ENCODE results near the gene SOWAHC. TPM values are rescaled to one million over a fixed set of nuclear protein-coding genes. Genes with fewer than 3 reads are reported as not detected.
"Not testable (repeated sequence)": the region's sequence is repeated elsewhere in the genome, so short reads cannot be mapped to it uniquely, and the experiment has no call there.

SOWAHC gene, protein sequence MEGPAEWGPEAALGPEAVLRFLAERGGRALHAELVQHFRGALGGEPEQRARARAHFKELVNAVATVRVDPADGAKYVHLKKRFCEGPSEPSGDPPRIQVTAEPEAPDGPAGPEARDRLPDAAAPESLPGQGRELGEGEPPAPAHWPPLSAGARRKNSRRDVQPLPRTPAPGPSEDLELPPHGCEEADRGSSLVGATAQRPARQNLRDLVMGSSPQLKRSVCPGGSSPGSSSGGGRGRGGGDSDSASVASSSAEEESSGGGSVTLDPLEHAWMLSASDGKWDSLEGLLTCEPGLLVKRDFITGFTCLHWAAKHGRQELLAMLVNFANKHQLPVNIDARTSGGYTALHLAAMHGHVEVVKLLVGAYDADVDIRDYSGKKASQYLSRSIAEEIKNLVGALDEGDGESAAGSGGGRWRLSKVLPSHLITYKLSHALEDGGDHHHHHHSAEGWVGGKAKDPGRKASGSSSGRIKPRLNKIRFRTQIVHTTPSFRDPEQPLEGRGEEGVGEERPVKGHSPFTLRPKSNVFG
- total RNA-seq = 10 to 100 TPM; 12.0 to 15.0 TPM
- 1 to 10 TPM; 5.6 to 7.9 TPM for polyA plus RNA-seq
- long read RNA-seq, donor 1, full-length matches to known transcripts = 4 of 4 reads
- long read RNA-seq, donor 1, partial matches to known transcripts = 0 of 4 reads
- long read RNA-seq, donor 1, other reads (novel, unspliced or antisense) = 0 of 4 reads
- long read RNA-seq, donor 2, full-length matches to known transcripts = 21 of 21 reads
- long read RNA-seq, donor 2, partial matches to known transcripts = 0 of 21 reads
- long read RNA-seq, donor 2, other reads (novel, unspliced or antisense) = 0 of 21 reads

DNA sequence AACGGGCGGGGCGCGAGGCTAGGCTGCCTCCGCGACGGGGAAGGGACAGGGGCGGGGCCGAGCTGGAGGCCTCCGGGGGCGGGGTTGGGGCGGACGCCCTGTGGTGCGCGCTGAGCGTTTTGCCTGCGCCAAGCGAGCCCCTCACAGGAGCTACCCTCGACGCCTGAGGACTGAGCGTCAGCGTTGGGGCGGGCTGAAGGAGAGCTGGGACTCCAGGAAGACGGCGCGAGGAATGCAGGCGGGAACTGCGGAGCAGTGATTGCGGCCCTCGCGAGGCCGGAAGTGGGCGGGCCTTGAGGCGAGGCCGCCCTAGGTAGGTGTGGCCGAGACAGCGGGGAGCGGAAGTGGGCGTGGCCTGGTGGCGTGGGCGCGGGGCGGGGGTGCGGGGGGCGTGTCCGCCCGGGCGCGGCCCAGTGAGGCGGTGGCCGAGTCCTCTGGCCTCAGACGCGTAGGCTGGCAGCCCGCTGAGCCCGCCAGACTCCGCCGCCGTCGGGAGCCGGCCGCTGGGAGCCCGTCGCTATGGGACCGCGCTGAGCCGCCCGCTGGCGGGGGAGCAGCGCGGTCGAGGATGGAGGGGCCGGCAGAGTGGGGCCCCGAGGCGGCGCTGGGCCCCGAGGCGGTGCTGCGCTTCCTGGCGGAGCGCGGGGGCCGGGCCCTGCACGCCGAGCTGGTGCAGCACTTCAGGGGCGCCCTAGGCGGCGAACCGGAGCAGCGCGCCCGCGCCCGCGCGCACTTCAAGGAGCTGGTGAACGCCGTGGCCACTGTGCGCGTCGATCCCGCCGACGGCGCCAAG, at the start of gene SOWAHC, which contains the start of gene SEPTIN10:
Gene SOWAHC (plus strand): TSS at position 443 of the 793 bp plus-strand sequence. CDS start 126 bp downstream, at position 569.
Gene SEPTIN10 (minus strand): TSS at position 45 of the 793 bp plus-strand sequence. CDS start 139 bp downstream, outside the sequence.
- no peaks in the 10 kb centered on the region for H3K27me3 ChIP-seq (ENCODE audit: control insufficient read depth in 1 of 2, insufficient read depth in 2 of 2, low read length in 1 of 2)
- peak; percentile 99 for DNase-seq
- WGBS, 2 donors = 1% methylated on average over 75 to 104 of the region's 104 CpGs
- H3K27ac ChIP-seq (ENCODE audit: low read depth in 1 of 2, low read length in 2 of 2) = peak within 1 kb of the TSS; percentile 92 to 99
- H3K36me3 ChIP-seq (ENCODE audit: control insufficient read depth in 1 of 2, insufficient read depth in 2 of 2, low read length in 1 of 2) = no peaks in the 10 kb centered on the region
- intact Hi-C loops (cut with DNase I) = loop anchor here in 1 of 2 donors (2.0 to 5.0 kb wide), 3 partner anchors 33 to 78 kb away; no protein-coding TSS in a partner anchor
- ATAC-seq (ENCODE audit: low FRiP score) = peak; percentile 98
- H3K4me1 ChIP-seq (ENCODE audit: control insufficient read depth in 1 of 2, insufficient read depth in 2 of 2, low read length in 2 of 2) = peaks cover 4 to 6% of the 10 kb centered on the region in 2 donors
- peak within 1 kb of the TSS; percentile 97 to 99 for H3K4me3 ChIP-seq (ENCODE audit: low read length in 2 of 2)
- H3K9me3 ChIP-seq (ENCODE audit: control insufficient read depth, low read length) = no peaks in the 10 kb centered on the region

DNA sequence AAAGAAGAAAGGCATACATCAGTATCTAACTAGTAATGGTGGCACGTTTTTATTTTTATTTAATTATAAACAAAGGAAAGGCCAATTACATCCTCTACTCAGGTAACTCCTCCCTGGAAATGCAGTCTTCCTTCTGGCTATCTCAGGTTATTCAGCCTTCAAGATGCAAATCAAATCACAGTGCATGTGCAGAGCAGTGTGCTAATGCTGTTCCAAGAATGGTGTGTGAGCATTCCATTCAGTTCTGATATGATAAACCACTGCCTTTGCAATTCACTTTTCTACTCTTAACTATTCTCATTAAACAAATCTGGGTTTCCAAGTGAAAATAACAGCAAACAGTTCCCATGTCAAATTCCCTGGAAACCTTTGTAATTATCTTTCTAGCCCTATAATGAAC, 38.8 kb upstream of the SOWAHC start:
- ATAC-seq (ENCODE audit: low FRiP score) (no peak), DNase-seq (no peak)
- H3K27ac ChIP-seq (ENCODE audit: low read depth in 1 of 2, low read length in 2 of 2) = no peak overlapping the region
- intact Hi-C loops (cut with DNase I) = no loop called here
- 38 to 68% methylated on average over 1 of the region's 1 CpG for WGBS, 2 donors
- H3K36me3 ChIP-seq (ENCODE audit: control insufficient read depth in 1 of 2, insufficient read depth in 2 of 2, low read length in 1 of 2) = peaks cover 0 to 4% of the 10 kb centered on the region in 2 donors
- no peaks in the 10 kb centered on the region for H3K4me1 ChIP-seq (ENCODE audit: control insufficient read depth in 1 of 2, insufficient read depth in 2 of 2, low read length in 2 of 2)
- H3K27me3 ChIP-seq (ENCODE audit: control insufficient read depth in 1 of 2, insufficient read depth in 2 of 2, low read length in 1 of 2) = no peaks in the 10 kb centered on the region
- no peak overlapping the region for H3K4me3 ChIP-seq (ENCODE audit: low read length in 2 of 2)
- no peaks in the 10 kb centered on the region for H3K9me3 ChIP-seq (ENCODE audit: control insufficient read depth, low read length)

DNA sequence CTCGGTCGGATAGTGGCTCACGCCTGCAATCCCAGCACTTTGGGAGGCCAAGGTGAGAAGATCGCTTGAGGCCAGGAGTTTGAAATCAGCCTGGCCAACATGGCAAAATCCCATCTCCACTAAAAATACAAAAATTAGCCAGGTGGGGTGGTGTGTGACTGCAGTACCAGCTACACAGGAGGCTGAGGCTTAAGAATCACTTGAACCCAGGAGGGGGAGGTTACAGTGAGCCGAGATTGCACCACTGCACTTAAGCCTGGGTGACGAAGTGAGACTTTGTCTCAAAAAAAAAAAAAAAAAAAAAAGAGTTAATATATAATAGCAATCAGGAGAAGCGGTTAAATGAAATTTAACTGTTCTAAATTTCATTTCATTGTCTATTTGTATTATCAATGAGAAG, 36.5 kb upstream of the SOWAHC start:
- 94% methylated on average over 7 of the region's 7 CpGs for WGBS, 2 donors
- intact Hi-C loops (cut with DNase I); H3K9me3 ChIP-seq (ENCODE audit: control insufficient read depth, low read length); H3K36me3 ChIP-seq (ENCODE audit: control insufficient read depth in 1 of 2, insufficient read depth in 2 of 2, low read length in 1 of 2); DNase-seq; H3K4me3 ChIP-seq (ENCODE audit: low read length in 2 of 2); H3K27me3 ChIP-seq (ENCODE audit: control insufficient read depth in 1 of 2, insufficient read depth in 2 of 2, low read length in 1 of 2); ATAC-seq (ENCODE audit: low FRiP score); H3K27ac ChIP-seq (ENCODE audit: low read depth in 1 of 2, low read length in 2 of 2); H3K4me1 ChIP-seq (ENCODE audit: control insufficient read depth in 1 of 2, insufficient read depth in 2 of 2, low read length in 2 of 2): not testable (repeated sequence)

DNA sequence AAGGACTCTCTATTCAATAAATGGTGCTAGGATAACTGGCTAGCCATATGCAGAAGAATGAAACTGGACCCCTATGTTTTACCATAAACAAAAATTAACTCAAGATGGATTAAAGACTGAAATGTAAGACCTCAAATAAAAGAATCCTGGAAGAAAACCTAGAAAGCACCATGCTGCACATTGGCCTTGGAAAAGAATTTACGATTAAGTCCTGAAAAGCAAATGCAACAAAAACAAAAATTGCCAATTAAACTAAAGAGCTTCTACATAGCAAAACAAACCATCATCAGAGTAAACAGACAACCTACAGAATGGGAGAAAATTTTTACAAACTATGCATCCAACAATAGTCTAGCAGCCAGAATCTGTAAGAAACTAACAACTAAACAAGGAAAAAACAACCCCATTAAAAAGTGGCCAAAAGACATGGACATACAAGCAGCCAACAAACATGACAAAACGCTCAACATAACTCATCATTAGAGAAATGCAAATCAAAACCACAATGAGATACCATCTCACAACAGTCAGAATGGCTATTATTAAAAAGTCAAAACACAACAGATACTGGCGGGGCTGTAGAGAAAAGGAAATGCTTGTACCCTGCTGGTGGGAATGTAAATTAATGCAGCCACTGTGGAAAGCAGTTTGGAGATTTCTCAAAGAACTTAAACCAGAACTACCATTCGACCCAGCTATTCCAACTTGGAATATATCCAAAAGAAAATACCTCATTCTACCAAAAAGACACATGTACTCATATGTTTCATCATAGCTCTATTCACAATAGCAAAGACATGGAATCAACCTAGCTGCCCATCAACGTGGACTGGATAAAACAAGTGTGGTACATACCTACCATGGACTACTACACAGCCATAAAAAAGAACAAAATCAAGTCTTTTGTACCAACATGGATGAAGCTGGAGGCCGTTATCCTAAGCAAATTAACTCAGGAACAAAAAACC, 31.0 kb upstream of the SOWAHC start:
- Histone ChIP-seq H3K27me3 (ENCODE audit: control insufficient read depth in 1 of 2, insufficient read depth in 2 of 2, low read length in 1 of 2) (no peaks in the 10 kb centered on the region), H3K36me3 (ENCODE audit: control insufficient read depth in 1 of 2, insufficient read depth in 2 of 2, low read length in 1 of 2) (peaks cover 0 to 4% of the 10 kb centered on the region in 2 donors), H3K9me3 (ENCODE audit: control insufficient read depth, low read length) (no peaks in the 10 kb centered on the region), H3K4me1 (ENCODE audit: control insufficient read depth in 1 of 2, insufficient read depth in 2 of 2, low read length in 2 of 2) (no peaks in the 10 kb centered on the region), H3K4me3 (ENCODE audit: low read length in 2 of 2) (no peak overlapping the region), H3K27ac (ENCODE audit: low read depth in 1 of 2, low read length in 2 of 2) (no peak overlapping the region)
- intact Hi-C loops (cut with DNase I) = no loop called here
- ATAC-seq (ENCODE audit: low FRiP score) (no peak), DNase-seq (no peak)
- WGBS, 2 donors = 85 to 88% methylated on average over 6 of the region's 6 CpGs

DNA sequence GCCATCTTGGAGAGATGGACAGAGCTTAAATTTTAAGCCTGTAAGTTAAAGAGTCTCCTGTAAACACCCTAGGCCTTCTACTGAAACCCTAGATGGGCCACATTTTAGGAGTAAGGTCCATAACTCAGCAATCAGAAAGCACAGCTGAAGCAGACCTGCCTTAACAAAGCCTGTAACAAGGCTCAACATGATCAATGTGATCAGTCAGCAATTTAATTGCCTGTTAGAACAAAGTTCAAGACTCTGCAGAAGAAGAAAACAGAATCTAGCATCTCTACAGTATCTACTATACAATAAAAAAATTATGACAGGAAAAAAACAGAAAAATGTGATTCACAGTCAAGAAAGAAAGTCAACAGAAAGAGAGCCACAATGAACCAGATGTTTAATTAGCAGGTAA, 27.5 kb upstream of the SOWAHC start:
- no peak for DNase-seq
- H3K27ac ChIP-seq (ENCODE audit: low read depth in 1 of 2, low read length in 2 of 2) = no peak overlapping the region
- no peaks in the 10 kb centered on the region for H3K27me3 ChIP-seq (ENCODE audit: control insufficient read depth in 1 of 2, insufficient read depth in 2 of 2, low read length in 1 of 2)
- H3K9me3 ChIP-seq (ENCODE audit: control insufficient read depth, low read length) = no peaks in the 10 kb centered on the region
- no peak overlapping the region for H3K4me3 ChIP-seq (ENCODE audit: low read length in 2 of 2)
- H3K36me3 ChIP-seq (ENCODE audit: control insufficient read depth in 1 of 2, insufficient read depth in 2 of 2, low read length in 1 of 2) = peaks cover 0 to 7% of the 10 kb centered on the region in 2 donors
- no peaks in the 10 kb centered on the region for H3K4me1 ChIP-seq (ENCODE audit: control insufficient read depth in 1 of 2, insufficient read depth in 2 of 2, low read length in 2 of 2)
- ATAC-seq (ENCODE audit: low FRiP score) = no peak
- intact Hi-C loops (cut with DNase I) = no loop called here

DNA sequence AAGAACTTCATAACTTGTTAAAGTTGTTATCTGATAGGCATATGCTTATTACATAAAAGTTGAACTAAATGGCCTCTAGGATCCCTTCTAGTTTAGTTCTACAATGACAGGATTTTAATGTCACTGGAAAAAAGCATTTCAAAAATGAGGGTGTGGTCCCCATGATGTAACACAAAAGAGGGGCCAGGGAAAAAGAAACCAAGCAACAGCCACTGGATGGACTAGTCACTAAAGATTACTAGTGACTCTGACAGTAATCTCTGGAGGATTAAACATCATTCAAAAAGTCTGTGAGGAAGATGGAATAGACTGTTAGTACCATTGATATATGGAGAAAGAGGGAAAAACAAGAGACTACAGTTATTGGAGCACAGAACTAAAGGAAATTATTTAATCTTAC, 23.0 kb upstream of the SOWAHC start:
- intact Hi-C loops (cut with DNase I) = no loop called here
- Histone ChIP-seq H3K27me3 (ENCODE audit: control insufficient read depth in 1 of 2, insufficient read depth in 2 of 2, low read length in 1 of 2) (no peaks in the 10 kb centered on the region), H3K36me3 (ENCODE audit: control insufficient read depth in 1 of 2, insufficient read depth in 2 of 2, low read length in 1 of 2) (peaks cover 0 to 3% of the 10 kb centered on the region in 2 donors), H3K9me3 (ENCODE audit: control insufficient read depth, low read length) (no peaks in the 10 kb centered on the region), H3K27ac (ENCODE audit: low read depth in 1 of 2, low read length in 2 of 2) (no peak overlapping the region), H3K4me1 (ENCODE audit: control insufficient read depth in 1 of 2, insufficient read depth in 2 of 2, low read length in 2 of 2) (no peaks in the 10 kb centered on the region), H3K4me3 (ENCODE audit: low read length in 2 of 2) (no peak overlapping the region)
- DNase-seq = no peak
- ATAC-seq (ENCODE audit: low FRiP score) = no peak

DNA sequence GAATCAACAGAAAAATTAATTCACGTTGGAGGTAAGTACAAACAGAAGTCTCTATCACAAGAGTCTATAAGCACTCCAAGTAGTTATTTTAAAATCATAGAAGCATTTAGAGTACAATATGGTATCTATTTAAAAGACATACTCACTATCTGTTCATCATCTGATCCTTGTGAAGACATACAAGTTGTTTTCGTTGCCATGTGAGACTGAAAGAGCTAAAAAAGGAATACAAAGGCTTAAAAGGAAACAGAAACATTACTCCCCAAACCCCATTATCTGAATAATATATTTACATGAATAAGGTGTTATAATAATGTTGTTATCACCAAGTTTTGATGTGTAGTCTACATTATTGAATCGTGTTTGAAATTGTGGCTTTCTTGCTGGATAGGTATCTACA, 21.3 kb upstream of the SOWAHC start:
- 90 to 95% methylated on average over 3 of the region's 3 CpGs for WGBS, 2 donors
- H3K4me1 ChIP-seq (ENCODE audit: control insufficient read depth in 1 of 2, insufficient read depth in 2 of 2, low read length in 2 of 2) = peaks cover 0 to 4% of the 10 kb centered on the region in 2 donors
- H3K27me3 ChIP-seq (ENCODE audit: control insufficient read depth in 1 of 2, insufficient read depth in 2 of 2, low read length in 1 of 2) = no peaks in the 10 kb centered on the region
- no peak overlapping the region for H3K27ac ChIP-seq (ENCODE audit: low read depth in 1 of 2, low read length in 2 of 2)
- H3K9me3 ChIP-seq (ENCODE audit: control insufficient read depth, low read length) = no peaks in the 10 kb centered on the region
- DNase-seq = no peak
- peaks cover 0 to 3% of the 10 kb centered on the region in 2 donors for H3K36me3 ChIP-seq (ENCODE audit: control insufficient read depth in 1 of 2, insufficient read depth in 2 of 2, low read length in 1 of 2)
- H3K4me3 ChIP-seq (ENCODE audit: low read length in 2 of 2) = no peak overlapping the region
- intact Hi-C loops (cut with DNase I) = no loop called here
- ATAC-seq (ENCODE audit: low FRiP score) = no peak
